ENCODE results near the gene MYO18A. TPM values are rescaled to one million over a fixed set of nuclear protein-coding genes. Genes with fewer than 3 reads are reported as not detected.

Gene MYO18A
- total RNA-seq, 2 donors from 2014 or later: 34.6 to 80.5 TPM

- Histone ChIP-seq H3K27me3 (replicated peaks; ENCODE audit: insufficient read depth) (no peaks in the 10 kb centered on the region), H3K9me3 (no peaks in the 10 kb centered on the region), H3K4me3 (no peak overlapping the region), H3K4me1 (replicated peaks) (no peaks in the 10 kb centered on the region), H3K27ac (no peak overlapping the region), H3K36me3 (no peaks in the 10 kb centered on the region)
- intact Hi-C loops (cut with DNase I): no loop called here
- TF ChIP-seq CTCF (IDR thresholded peaks at IDR 0.05) (no peak), POLR2AphosphoS5 (IDR thresholded peaks at IDR 0.05) (no peak), POLR2A (IDR thresholded peaks at IDR 0.05) (no peak)
- DNase-seq (ENCODE audit: low spot score): no peak
- WGBS: 87% methylated on average over 7 of the region's 7 CpGs
Observed at GRCh38 chr17:29077320-29077719, 102.9 kb downstream of the MYO18A start.

- no peaks in the 10 kb centered on the region for H3K9me3 ChIP-seq
- TF ChIP-seq POLR2AphosphoS5 (IDR thresholded peaks at IDR 0.05) (no peak), CTCF (IDR thresholded peaks at IDR 0.05) (no peak), POLR2A (IDR thresholded peaks at IDR 0.05) (no peak)
- DNase-seq (ENCODE audit: low spot score): no peak
- 63% methylated on average over 7 of the region's 7 CpGs for WGBS
- H3K4me3 ChIP-seq: no peak overlapping the region
- no peaks in the 10 kb centered on the region for H3K36me3 ChIP-seq
- no peak overlapping the region for H3K27ac ChIP-seq
- intact Hi-C loops (cut with DNase I): no loop called here
- no peaks in the 10 kb centered on the region for H3K4me1 ChIP-seq (replicated peaks)
- H3K27me3 ChIP-seq (replicated peaks; ENCODE audit: insufficient read depth): no peaks in the 10 kb centered on the region
Observed at GRCh38 chr17:29076722-29077121, 103.5 kb downstream of the MYO18A start.

GRCh38 chr17:29076087-29076486 is 104.1 kb downstream of the MYO18A start:
- Histone ChIP-seq H3K4me1 (replicated peaks) (no peaks in the 10 kb centered on the region), H3K27me3 (replicated peaks; ENCODE audit: insufficient read depth) (no peaks in the 10 kb centered on the region), H3K27ac (no peak overlapping the region), H3K4me3 (no peak overlapping the region), H3K36me3 (no peaks in the 10 kb centered on the region), H3K9me3 (no peaks in the 10 kb centered on the region)
- no peak for DNase-seq (ENCODE audit: low spot score)
- 86% methylated on average over 6 of the region's 6 CpGs for WGBS
- intact Hi-C loops (cut with DNase I): no loop called here
- TF ChIP-seq POLR2AphosphoS5 (IDR thresholded peaks at IDR 0.05): no peak
- no peak for TF ChIP-seq CTCF (IDR thresholded peaks at IDR 0.05)
- no peak for TF ChIP-seq POLR2A (IDR thresholded peaks at IDR 0.05)

DNA sequence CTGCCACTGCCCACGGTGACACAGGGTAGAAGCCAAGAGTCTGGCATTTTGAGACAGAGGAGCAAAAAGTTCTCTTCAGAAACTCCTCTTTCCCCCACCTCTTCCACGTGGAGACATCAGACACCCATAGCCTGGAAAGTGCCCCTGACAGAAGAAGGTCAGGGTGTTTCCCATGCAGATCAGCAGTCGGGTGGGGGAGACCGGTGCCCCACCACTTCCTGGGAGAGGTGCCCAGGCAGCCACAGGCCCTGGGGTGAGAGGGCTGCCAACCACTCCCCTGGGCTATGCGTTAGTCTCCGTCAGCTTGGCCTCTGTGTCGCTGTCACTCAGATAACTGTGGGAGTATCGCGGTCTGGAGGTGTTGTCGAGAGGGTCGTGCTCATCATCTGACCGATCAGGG is 105.7 kb downstream of the MYO18A start:
- Histone ChIP-seq H3K27ac (no peak overlapping the region), H3K4me3 (no peak overlapping the region), H3K36me3 (no peaks in the 10 kb centered on the region), H3K27me3 (replicated peaks; ENCODE audit: insufficient read depth) (no peaks in the 10 kb centered on the region), H3K9me3 (no peaks in the 10 kb centered on the region), H3K4me1 (replicated peaks) (no peaks in the 10 kb centered on the region)
- 79% methylated on average over 12 of the region's 12 CpGs for WGBS
- intact Hi-C loops (cut with DNase I): no loop called here
- no peak for DNase-seq (ENCODE audit: low spot score)
- TF ChIP-seq POLR2AphosphoS5 (IDR thresholded peaks at IDR 0.05) (no peak), POLR2A (IDR thresholded peaks at IDR 0.05) (no peak), CTCF (IDR thresholded peaks at IDR 0.05) (no peak)

DNA sequence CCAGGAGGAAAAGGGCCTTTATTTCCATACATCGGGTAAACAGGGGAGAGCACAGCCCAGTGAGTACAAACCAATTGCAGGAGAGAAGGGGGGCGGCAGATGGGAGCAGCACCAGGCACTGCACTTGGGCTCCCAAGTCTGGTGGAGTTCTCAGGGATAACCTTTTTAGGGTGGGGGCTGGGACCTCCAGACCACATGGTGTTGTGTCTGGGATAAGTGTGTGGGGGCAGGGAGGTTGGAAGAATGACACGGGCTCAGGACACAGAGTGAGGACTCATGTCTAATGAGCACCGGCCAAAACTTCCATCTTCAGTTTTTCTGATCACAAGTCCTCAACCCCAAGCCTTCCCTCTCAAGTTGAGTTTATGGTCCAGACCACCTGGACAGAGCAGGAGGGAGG is 106.7 kb downstream of the MYO18A start:
- intact Hi-C loops (cut with DNase I): no loop called here
- 72% methylated on average over 4 of the region's 4 CpGs for WGBS

More for the DNA sequence above, 106.7 kb downstream of the MYO18A start:
- H3K4me1 ChIP-seq (replicated peaks): no peaks in the 10 kb centered on the region
- DNase-seq (ENCODE audit: low spot score): no peak
- H3K27me3 ChIP-seq (replicated peaks; ENCODE audit: insufficient read depth): no peaks in the 10 kb centered on the region
- TF ChIP-seq CTCF (IDR thresholded peaks at IDR 0.05) (no peak), POLR2AphosphoS5 (IDR thresholded peaks at IDR 0.05) (no peak), POLR2A (IDR thresholded peaks at IDR 0.05) (no peak)
- H3K36me3 ChIP-seq: no peaks in the 10 kb centered on the region
- H3K9me3 ChIP-seq: no peaks in the 10 kb centered on the region
- H3K4me3 ChIP-seq: no peak overlapping the region
- no peak overlapping the region for H3K27ac ChIP-seq

Data from prostate gland (tissue), 2 donors.